HEK293 (cell line): ENCODE results near the gene PPP4C.

Experiments
- BCL11A ChIP-seq: fragments of 450-650 bp; formaldehyde crosslinking; IDR thresholded peaks from 2 replicates; pipeline ENCODE4 v1.5.1; 2016; ENCODE audit warnings: low read depth, missing biosample characterization, missing genetic modification characterization
- BCL11B ChIP-seq: fragments of 450-650 bp; formaldehyde crosslinking; IDR thresholded peaks from 2 replicates; pipeline ENCODE4 v1.5.1; 2016; ENCODE audit warnings: low read depth, missing biosample characterization, missing genetic modification characterization
- REPIN1 ChIP-seq: fragments of 450-650 bp; formaldehyde crosslinking; IDR thresholded peaks from 2 replicates; pipeline ENCODE4 v1.5.1; 2017; ENCODE audit warnings: missing biosample characterization, missing genetic modification characterization, low read depth
- TRIM28 ChIP-seq: IDR thresholded peaks from 2 replicates; pipeline ENCODE4 v1.6.1; 2011; ENCODE audit warnings: low read length, control low read depth, borderline replicate concordance
- WT1 ChIP-seq: fragments of 450-650 bp; formaldehyde crosslinking; IDR thresholded peaks from 2 replicates; pipeline ENCODE4 v1.5.1; 2016; ENCODE audit warnings: missing biosample characterization, missing genetic modification characterization
- ZBTB1 ChIP-seq: fragments of 450-650 bp; formaldehyde crosslinking; IDR thresholded peaks from 2 replicates; pipeline ENCODE4 v1.5.1; 2016; ENCODE audit warnings: missing biosample characterization, missing genetic modification characterization
- ZBTB20 ChIP-seq: fragments of 450-650 bp; formaldehyde crosslinking; IDR thresholded peaks from 2 replicates; pipeline ENCODE4 v1.5.1; 2016; ENCODE audit warnings: missing biosample characterization, missing genetic modification characterization
- ZFHX2 ChIP-seq: fragments of 450-650 bp; formaldehyde crosslinking; conservative IDR thresholded peaks from 2 replicates; pipeline ENCODE4 v1.5.1; 2016; ENCODE audit warnings: missing biosample characterization, missing genetic modification characterization
- ZFP41 ChIP-seq: fragments of 450-650 bp; formaldehyde crosslinking; IDR thresholded peaks from 2 replicates; pipeline ENCODE4 v1.5.1; 2016; ENCODE audit warnings: missing biosample characterization, missing genetic modification characterization, borderline replicate concordance
- ZNF138 ChIP-seq: fragments of 450-650 bp; formaldehyde crosslinking; IDR thresholded peaks from 2 replicates; pipeline ENCODE4 v1.5.1; 2016; ENCODE audit warnings: missing biosample characterization, missing genetic modification characterization, borderline replicate concordance
- ZNF169 ChIP-seq: fragments of 450-650 bp; formaldehyde crosslinking; IDR thresholded peaks from 2 replicates; pipeline ENCODE4 v1.5.1; 2016; ENCODE audit warnings: missing biosample characterization, missing genetic modification characterization
- ZNF221 ChIP-seq: fragments of 450-650 bp; formaldehyde crosslinking; IDR thresholded peaks from 2 replicates; pipeline ENCODE4 v1.5.1; 2017; ENCODE audit warnings: missing biosample characterization, missing genetic modification characterization, borderline replicate concordance
- ZNF23 ChIP-seq: fragments of 450-650 bp; formaldehyde crosslinking; IDR thresholded peaks from 2 replicates; pipeline ENCODE4 v1.5.1; 2016; ENCODE audit warnings: missing biosample characterization, missing genetic modification characterization, borderline replicate concordance
- ZNF391 ChIP-seq: fragments of 450-650 bp; formaldehyde crosslinking; IDR thresholded peaks from 2 replicates; pipeline ENCODE4 v1.5.1; 2016; ENCODE audit warnings: low read depth, missing biosample characterization, missing genetic modification characterization, borderline replicate concordance
- ZNF394 ChIP-seq: fragments of 450-650 bp; formaldehyde crosslinking; IDR thresholded peaks from 2 replicates; pipeline ENCODE4 v1.5.1; 2016; ENCODE audit warnings: missing biosample characterization, missing genetic modification characterization, mild to moderate bottlenecking, moderate library complexity, borderline replicate concordance
- ZNF558 ChIP-seq: fragments of 450-650 bp; formaldehyde crosslinking; IDR thresholded peaks from 2 replicates; pipeline ENCODE4 v1.5.1; 2016; ENCODE audit warnings: missing biosample characterization, missing genetic modification characterization
- ZNF596 ChIP-seq: fragments of 450-650 bp; IDR thresholded peaks from 2 replicates; pipeline ENCODE4 v1.5.0; 2018; ENCODE audit warnings: missing biosample characterization, mild to moderate bottlenecking, missing genetic modification characterization, moderate library complexity
- ZNF621 ChIP-seq: fragments of 450-650 bp; formaldehyde crosslinking; IDR thresholded peaks from 2 replicates; pipeline ENCODE4 v1.5.1; 2017; ENCODE audit warnings: missing biosample characterization, missing genetic modification characterization
- ZNF624 ChIP-seq: fragments of 450-650 bp; formaldehyde crosslinking; IDR thresholded peaks from 2 replicates; pipeline ENCODE4 v1.5.1; 2017; ENCODE audit warnings: missing biosample characterization, missing genetic modification characterization
- ZNF654 ChIP-seq: fragments of 450-650 bp; formaldehyde crosslinking; IDR thresholded peaks from 2 replicates; pipeline ENCODE4 v1.5.1; 2016; ENCODE audit warnings: low read depth, missing biosample characterization, missing genetic modification characterization
- ZNF658 ChIP-seq: fragments of 450-650 bp; formaldehyde crosslinking; IDR thresholded peaks from 2 replicates; pipeline ENCODE4; 2016; ENCODE audit warnings: missing biosample characterization, missing genetic modification characterization
- ZNF670 ChIP-seq: fragments of 450-650 bp; formaldehyde crosslinking; IDR thresholded peaks from 2 replicates; pipeline ENCODE4 v1.5.1; 2016; ENCODE audit warnings: missing biosample characterization, missing genetic modification characterization, low read depth
- ZNF76 ChIP-seq: fragments of 450-650 bp; formaldehyde crosslinking; IDR thresholded peaks from 2 replicates; pipeline ENCODE4; 2016; ENCODE audit warnings: low read depth, missing biosample characterization, missing genetic modification characterization, borderline replicate concordance
- ZNF768 ChIP-seq: fragments of 450-650 bp; formaldehyde crosslinking; IDR thresholded peaks from 2 replicates; pipeline ENCODE4 v1.5.1; 2018; ENCODE audit warnings: missing biosample characterization, mild to moderate bottlenecking, missing genetic modification characterization
- ZNF785 ChIP-seq: fragments of 450-650 bp; formaldehyde crosslinking; IDR thresholded peaks from 2 replicates; pipeline ENCODE4 v1.5.1; 2016; ENCODE audit warnings: missing biosample characterization, missing genetic modification characterization
- ZXDB ChIP-seq: fragments of 450-650 bp; formaldehyde crosslinking; IDR thresholded peaks from 2 replicates; pipeline ENCODE4 v1.5.1; 2016; ENCODE audit warnings: missing biosample characterization, missing genetic modification characterization
- TF ChIP-seq, protein P1 (sequence below): fragments of 450-650 bp; formaldehyde crosslinking; IDR thresholded peaks from 2 replicates; pipeline ENCODE4 v1.5.1; 2016; ENCODE audit warnings: missing biosample characterization, missing genetic modification characterization
- TF ChIP-seq, protein P2 (sequence below): sonication (generic); formaldehyde crosslinking; IDR thresholded peaks from 2 replicates; pipeline ENCODE4 v1.8.1; 2022; ENCODE audit warnings: mild to moderate bottlenecking, moderate library complexity, missing genetic modification reagents
- TF ChIP-seq, protein P3 (sequence below): fragments of 450-650 bp; formaldehyde crosslinking; IDR thresholded peaks from 2 replicates; pipeline ENCODE4 v1.5.1; 2016; ENCODE audit warnings: missing biosample characterization, missing genetic modification characterization
- TF ChIP-seq, protein P4 (sequence below): fragments of 450-650 bp; formaldehyde crosslinking; IDR thresholded peaks from 2 replicates; pipeline ENCODE4 v1.5.1; 2017; ENCODE audit warnings: missing biosample characterization, missing genetic modification characterization
- TF ChIP-seq, protein P5 (sequence below): fragments of 450-650 bp; IDR thresholded peaks from 2 replicates; pipeline ENCODE4 v1.5.1; 2018; ENCODE audit warnings: missing biosample characterization, missing genetic modification characterization

The PPP4C gene

DNA sequence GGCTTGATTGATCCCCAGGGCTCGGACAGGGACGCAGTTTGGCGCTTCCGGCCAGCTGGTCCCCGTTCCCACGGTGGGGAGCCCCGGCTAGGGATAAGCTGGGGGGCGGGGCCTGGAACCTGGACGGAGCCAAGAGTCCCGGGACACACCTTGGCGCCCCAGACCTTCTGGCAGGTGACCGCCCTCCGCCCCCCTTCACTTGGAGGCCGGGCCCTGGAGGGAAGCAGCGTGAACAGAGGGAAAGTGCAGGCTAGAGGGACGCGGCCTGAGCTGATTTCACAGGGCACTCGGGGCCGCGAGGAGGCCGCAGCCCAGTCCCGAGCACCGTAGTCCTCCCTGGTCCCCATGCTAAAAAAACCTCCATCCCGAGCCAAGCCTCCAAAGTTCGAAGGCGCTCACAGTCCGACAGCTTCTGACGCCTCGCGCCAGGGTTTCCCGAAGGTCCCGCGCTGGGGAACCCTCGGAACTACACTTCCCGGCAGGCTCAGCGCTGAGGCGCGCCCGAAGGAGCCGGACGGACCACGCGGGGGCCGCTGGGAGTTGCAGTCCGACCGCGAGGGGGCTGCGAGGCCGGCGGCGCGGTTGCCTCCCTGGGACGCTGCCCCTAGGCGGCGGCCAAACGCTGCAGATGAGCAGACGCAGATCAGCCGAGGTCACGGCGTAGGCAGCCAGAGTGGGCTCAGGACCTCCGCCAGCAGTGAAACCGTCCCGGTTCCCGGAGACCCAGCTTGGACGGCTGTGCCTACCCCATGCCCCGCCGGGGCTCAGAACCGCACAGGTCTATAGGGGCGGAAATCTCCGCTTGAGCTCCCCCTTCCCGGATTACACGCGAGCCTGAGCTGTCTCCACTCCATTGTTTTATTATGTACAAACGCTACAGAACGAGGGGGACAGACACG lies 15.9 kb downstream of the PPP4C start, which contains the start of gene TBX6 (continued):
- TF ChIP-seq ZNF596 (tag by site-specific recombination) = no peak
- no peak for TF ChIP-seq ZNF621
- TF ChIP-seq ZNF624 (tag by site-specific recombination) = no peak
- TF ChIP-seq ZNF221 (tag by site-specific recombination) = no peak
- 0 out of 2 replicates have a peak, but pooled peaks have one; percentile 33 for TF ChIP-seq BCL11B (tag by site-specific recombination)
- TF ChIP-seq ZNF558 = no peak
- TF ChIP-seq, protein P1, sequence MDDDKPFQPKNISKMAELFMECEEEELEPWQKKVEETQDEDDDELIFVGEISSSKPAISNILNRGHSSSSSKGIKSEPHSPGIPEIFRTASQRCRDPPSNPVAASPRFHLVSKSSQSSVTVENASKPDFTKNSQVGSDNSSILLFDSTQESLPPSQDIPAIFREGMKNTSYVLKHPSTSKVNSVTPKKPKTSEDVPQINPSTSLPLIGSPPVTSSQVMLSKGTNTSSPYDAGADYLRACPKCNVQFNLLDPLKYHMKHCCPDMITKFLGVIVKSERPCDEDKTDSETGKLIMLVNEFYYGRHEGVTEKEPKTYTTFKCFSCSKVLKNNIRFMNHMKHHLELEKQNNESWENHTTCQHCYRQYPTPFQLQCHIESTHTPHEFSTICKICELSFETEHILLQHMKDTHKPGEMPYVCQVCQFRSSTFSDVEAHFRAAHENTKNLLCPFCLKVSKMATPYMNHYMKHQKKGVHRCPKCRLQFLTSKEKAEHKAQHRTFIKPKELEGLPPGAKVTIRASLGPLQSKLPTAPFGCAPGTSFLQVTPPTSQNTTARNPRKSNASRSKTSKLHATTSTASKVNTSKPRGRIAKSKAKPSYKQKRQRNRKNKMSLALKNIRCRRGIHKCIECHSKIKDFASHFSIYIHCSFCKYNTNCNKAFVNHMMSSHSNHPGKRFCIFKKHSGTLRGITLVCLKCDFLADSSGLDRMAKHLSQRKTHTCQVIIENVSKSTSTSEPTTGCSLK (tag by site-specific recombination) = no peak
- peak; percentile 58 for TF ChIP-seq ZNF654 (tag by site-specific recombination)
- no peak for TF ChIP-seq BCL11A
- TF ChIP-seq ZXDB (tag by site-specific recombination) = peak; percentile 40
- TF ChIP-seq, protein P2, sequence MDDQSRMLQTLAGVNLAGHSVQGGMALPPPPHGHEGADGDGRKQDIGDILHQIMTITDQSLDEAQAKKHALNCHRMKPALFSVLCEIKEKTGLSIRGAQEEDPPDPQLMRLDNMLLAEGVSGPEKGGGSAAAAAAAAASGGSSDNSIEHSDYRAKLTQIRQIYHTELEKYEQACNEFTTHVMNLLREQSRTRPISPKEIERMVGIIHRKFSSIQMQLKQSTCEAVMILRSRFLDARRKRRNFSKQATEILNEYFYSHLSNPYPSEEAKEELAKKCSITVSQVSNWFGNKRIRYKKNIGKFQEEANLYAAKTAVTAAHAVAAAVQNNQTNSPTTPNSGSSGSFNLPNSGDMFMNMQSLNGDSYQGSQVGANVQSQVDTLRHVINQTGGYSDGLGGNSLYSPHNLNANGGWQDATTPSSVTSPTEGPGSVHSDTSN (CRISPR knock-in tag) = peak; percentile 74; the same call in 1 of the 2 replicates
- TF ChIP-seq ZNF658 = no peak
- TF ChIP-seq ZNF391 (tag by site-specific recombination) = no peak; the same call in 1 of the 2 replicates
- TF ChIP-seq WT1 = no peak
- TF ChIP-seq, protein P3, sequence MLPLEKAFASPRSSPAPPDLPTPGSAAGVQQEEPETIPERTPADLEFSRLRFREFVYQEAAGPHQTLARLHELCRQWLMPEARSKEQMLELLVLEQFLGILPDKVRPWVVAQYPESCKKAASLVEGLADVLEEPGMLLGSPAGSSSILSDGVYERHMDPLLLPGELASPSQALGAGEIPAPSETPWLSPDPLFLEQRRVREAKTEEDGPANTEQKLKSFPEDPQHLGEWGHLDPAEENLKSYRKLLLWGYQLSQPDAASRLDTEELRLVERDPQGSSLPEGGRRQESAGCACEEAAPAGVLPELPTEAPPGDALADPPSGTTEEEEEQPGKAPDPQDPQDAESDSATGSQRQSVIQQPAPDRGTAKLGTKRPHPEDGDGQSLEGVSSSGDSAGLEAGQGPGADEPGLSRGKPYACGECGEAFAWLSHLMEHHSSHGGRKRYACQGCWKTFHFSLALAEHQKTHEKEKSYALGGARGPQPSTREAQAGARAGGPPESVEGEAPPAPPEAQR (tag by site-specific recombination) = no peak
- peak; percentile 73 for TF ChIP-seq ZBTB20
- no peak for TF ChIP-seq ZNF670 (tag by site-specific recombination)
- TF ChIP-seq, protein P4, sequence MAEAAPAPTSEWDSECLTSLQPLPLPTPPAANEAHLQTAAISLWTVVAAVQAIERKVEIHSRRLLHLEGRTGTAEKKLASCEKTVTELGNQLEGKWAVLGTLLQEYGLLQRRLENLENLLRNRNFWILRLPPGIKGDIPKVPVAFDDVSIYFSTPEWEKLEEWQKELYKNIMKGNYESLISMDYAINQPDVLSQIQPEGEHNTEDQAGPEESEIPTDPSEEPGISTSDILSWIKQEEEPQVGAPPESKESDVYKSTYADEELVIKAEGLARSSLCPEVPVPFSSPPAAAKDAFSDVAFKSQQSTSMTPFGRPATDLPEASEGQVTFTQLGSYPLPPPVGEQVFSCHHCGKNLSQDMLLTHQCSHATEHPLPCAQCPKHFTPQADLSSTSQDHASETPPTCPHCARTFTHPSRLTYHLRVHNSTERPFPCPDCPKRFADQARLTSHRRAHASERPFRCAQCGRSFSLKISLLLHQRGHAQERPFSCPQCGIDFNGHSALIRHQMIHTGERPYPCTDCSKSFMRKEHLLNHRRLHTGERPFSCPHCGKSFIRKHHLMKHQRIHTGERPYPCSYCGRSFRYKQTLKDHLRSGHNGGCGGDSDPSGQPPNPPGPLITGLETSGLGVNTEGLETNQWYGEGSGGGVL = no peak
- no peak for TF ChIP-seq ZFP41 (tag by site-specific recombination)
- TF ChIP-seq, protein P5, sequence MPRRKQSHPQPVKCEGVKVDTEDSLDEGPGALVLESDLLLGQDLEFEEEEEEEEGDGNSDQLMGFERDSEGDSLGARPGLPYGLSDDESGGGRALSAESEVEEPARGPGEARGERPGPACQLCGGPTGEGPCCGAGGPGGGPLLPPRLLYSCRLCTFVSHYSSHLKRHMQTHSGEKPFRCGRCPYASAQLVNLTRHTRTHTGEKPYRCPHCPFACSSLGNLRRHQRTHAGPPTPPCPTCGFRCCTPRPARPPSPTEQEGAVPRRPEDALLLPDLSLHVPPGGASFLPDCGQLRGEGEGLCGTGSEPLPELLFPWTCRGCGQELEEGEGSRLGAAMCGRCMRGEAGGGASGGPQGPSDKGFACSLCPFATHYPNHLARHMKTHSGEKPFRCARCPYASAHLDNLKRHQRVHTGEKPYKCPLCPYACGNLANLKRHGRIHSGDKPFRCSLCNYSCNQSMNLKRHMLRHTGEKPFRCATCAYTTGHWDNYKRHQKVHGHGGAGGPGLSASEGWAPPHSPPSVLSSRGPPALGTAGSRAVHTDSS (tag by site-specific recombination) = no peak; the same call in 1 of the 2 replicates
- no peak for TF ChIP-seq ZNF785
- no peak; the same call in none of the 2 replicates for TF ChIP-seq ZFHX2 (tag by site-specific recombination)
- TF ChIP-seq ZNF76 (tag by site-specific recombination) = peak; percentile 100
- no peak for TF ChIP-seq REPIN1 (tag by site-specific recombination)
- TF ChIP-seq TRIM28 = no peak
- no peak for TF ChIP-seq ZBTB1 (tag by site-specific recombination)
- no peak for TF ChIP-seq ZNF138
- TF ChIP-seq ZNF23 = no peak
- no peak for TF ChIP-seq ZNF394 (tag by site-specific recombination)
- no peak for TF ChIP-seq ZNF169 (tag by site-specific recombination)
- no peak for TF ChIP-seq ZNF768
